ENCODE results near the gene EML1. TPM values are rescaled to one million over a fixed set of nuclear protein-coding genes. Genes with fewer than 3 reads are reported as not detected.

Gene EML1
- total and polyA plus RNA-seq, 10 donors, result 1.8 to 15.5 (median 6.0) TPM

DNA sequence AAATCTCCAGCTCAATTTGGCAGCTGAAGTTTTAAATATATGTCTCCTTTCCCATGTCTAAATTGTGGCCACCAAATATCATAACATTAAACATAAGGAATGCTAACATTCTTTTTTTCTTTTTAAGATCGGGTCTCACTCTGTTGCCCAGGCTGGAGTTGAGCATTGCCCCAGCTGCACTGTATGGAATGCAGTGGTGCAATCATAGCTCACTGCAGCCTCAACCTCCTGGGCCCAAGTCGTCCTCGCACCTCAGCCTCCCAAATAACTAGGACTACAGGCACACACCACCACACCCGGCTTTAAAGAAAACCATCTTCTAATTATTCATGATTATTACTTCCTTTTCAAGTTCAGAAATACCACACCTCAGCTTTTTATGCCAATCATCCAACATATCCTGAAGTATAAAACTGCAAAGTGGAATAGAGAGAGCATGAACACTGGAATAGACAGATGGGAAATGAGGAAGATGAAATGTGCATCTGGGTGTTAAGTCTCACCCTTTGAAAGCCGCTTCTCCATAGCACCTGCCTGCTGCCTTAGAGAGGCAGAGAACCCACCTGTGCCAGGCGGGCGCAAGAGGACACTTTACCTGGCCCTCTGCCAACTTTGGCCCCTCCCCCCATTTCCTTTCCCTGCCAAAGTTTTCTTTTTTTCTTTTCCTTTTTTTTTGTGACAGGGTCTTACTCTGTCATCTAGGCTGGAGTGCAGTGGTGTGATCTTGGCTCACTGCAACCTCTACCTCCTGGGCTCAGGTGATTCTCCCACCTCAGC is 2.8 kb upstream of the EML1 start:
- intact Hi-C loops (cut with DNase I; ENCODE audit: low total_unique reads), result no loop called here
- DNase-seq, result no peak
- Histone ChIP-seq H3K9me3 (no peaks in the 10 kb centered on the region), H3K4me3 (no peak overlapping the region), H3K27ac (no peak overlapping the region), H3K4me1 (peaks cover 0 to 38% (median 17%) of the 10 kb centered on the region in 6 donors), H3K36me3 (no peaks in the 10 kb centered on the region), H3K27me3 (replicated peaks in 1 of 7) (peaks cover 0 to 42% (median 11%) of the 10 kb centered on the region in 7 donors)
- WGBS, 5 donors, result 83 to 91% (median 87%) methylated on average over 7 of the region's 7 CpGs
- TF ChIP-seq CTCF (IDR thresholded peaks at IDR 0.05 in 8 of 11, conservative IDR thresholded peaks at IDR 0.05 in 3 of 11), result no peak
- TF ChIP-seq POLR2AphosphoS5 (IDR thresholded peaks at IDR 0.05), result no peak
- TF ChIP-seq POLR2A (IDR thresholded peaks at IDR 0.05), result no peak

DNA sequence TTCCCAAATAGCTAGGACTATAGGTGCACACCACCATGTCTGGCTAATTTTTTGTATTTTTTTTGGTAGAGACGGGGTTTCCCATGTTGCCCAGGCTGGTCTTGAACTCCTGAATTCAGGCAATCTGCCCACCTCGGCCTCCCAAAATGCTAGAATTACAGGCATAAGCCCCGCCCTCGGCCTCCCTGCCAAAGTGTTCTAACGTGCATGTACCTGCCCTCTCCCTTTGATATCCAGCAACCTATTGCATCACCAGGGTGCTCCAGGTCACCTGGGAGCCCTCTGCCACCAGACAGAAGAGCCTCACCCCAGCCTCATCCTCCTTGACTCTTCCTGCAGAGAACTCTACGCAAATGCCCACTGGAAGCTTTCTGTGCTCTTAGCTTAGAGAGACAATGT is 2.2 kb upstream of the EML1 start:
- 83 to 94% (median 88%) methylated on average over 6 of the region's 6 CpGs for WGBS, 5 donors
- no peak overlapping the region for H3K4me3 ChIP-seq
- peaks cover 0 to 48% (median 11%) of the 10 kb centered on the region in 7 donors for H3K27me3 ChIP-seq (replicated peaks in 1 of 7)
- H3K9me3 ChIP-seq, result no peaks in the 10 kb centered on the region
- no peak overlapping the region for H3K27ac ChIP-seq
- intact Hi-C loops (cut with DNase I; ENCODE audit: low total_unique reads), result no loop called here
- no peaks in the 10 kb centered on the region for H3K36me3 ChIP-seq
- no peak for DNase-seq
- TF ChIP-seq POLR2A (IDR thresholded peaks at IDR 0.05) (no peak), CTCF (IDR thresholded peaks at IDR 0.05 in 8 of 11, conservative IDR thresholded peaks at IDR 0.05 in 3 of 11) (no peak), POLR2AphosphoS5 (IDR thresholded peaks at IDR 0.05) (no peak)
- H3K4me1 ChIP-seq, result peaks cover 0 to 38% (median 17%) of the 10 kb centered on the region in 6 donors

DNA sequence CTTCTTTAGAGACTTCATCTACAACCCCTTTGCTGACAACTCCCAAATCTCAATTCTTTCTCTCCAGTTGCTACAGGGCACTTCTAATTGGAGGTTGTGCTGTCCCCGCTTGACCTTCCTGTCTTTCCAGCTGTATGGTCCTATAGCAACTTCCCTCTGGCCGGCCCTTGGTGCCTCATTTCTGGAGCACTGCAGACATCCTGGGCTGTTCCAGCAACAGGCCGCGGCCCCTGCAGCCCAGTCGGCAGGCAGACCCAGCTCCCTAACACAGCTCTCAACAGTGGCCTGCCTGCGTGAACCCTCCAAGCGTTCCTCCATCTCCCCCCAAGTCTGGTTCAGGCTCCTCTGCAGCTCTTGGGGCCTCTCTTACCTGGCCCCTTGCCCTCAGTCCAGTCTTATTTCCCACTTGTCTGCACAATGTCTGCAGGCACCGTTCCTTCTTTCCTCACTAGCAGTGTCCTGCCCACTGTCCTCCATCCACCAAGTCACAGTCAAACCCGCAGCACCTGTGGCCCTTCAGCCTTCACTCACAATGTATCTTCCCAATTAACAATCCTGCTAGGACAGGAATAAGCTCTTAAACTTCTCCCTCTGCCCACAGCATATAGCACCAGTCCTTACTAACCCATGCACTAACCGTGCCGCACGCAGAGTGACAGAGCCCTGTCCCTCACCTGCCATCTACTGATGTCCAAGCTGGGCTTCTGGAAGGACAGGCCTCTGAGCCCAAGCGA is 1.6 kb upstream of the EML1 start:
- H3K36me3 ChIP-seq, result no peaks in the 10 kb centered on the region
- WGBS, 5 donors, result 75 to 86% (median 82%) methylated on average over 13 of the region's 13 CpGs
- peaks cover 0 to 38% (median 17%) of the 10 kb centered on the region in 6 donors for H3K4me1 ChIP-seq
- TF ChIP-seq POLR2A (IDR thresholded peaks at IDR 0.05) (no peak), CTCF (IDR thresholded peaks at IDR 0.05 in 8 of 11, conservative IDR thresholded peaks at IDR 0.05 in 3 of 11) (no peak), POLR2AphosphoS5 (IDR thresholded peaks at IDR 0.05) (no peak)
- intact Hi-C loops (cut with DNase I; ENCODE audit: low total_unique reads), result no loop called here
- peaks cover 0 to 54% (median 11%) of the 10 kb centered on the region in 7 donors for H3K27me3 ChIP-seq (replicated peaks in 1 of 7)
- no peaks in the 10 kb centered on the region for H3K9me3 ChIP-seq
- DNase-seq, result no peak
- peak overlapping the region in 1 of 8 donors; percentile 74 for H3K27ac ChIP-seq
- H3K4me3 ChIP-seq, result no peak overlapping the region

DNA sequence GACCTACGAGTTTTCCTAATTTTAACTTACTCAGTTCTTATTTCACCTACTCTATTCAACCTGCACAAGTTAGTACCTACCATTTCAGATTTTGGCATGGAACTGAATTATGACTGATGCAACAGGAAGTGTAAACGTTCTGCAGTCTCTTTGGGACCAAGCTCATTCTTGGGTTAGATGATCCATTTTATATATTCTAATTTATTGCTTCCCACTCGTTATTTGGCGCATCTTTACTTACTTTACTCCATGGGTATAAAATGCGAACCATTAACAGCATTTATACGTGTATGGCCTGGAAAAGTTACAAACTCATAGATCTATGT is 1.0 kb upstream of the EML1 start:
- peak overlapping the region in 1 of 8 donors; percentile 39 for H3K4me3 ChIP-seq
- no peak for TF ChIP-seq POLR2A (IDR thresholded peaks at IDR 0.05)
- no peak for TF ChIP-seq CTCF (IDR thresholded peaks at IDR 0.05 in 8 of 11, conservative IDR thresholded peaks at IDR 0.05 in 3 of 11)
- TF ChIP-seq POLR2AphosphoS5 (IDR thresholded peaks at IDR 0.05), result no peak
- peaks cover 0 to 54% (median 11%) of the 10 kb centered on the region in 7 donors for H3K27me3 ChIP-seq (replicated peaks in 1 of 7)
- intact Hi-C loops (cut with DNase I; ENCODE audit: low total_unique reads), result no loop called here
- H3K27ac ChIP-seq, result peak overlapping the region in 4 of 8 donors; percentile 74 to 79 (median 76)
- 75 to 78% (median 77%) methylated on average over 6 of the region's 6 CpGs for WGBS, 5 donors
- H3K36me3 ChIP-seq, result no peaks in the 10 kb centered on the region
- H3K9me3 ChIP-seq, result no peaks in the 10 kb centered on the region
- H3K4me1 ChIP-seq, result peaks cover 0 to 38% (median 17%) of the 10 kb centered on the region in 6 donors
- no peak for DNase-seq

All from spleen (tissue), 11 donors.